Measurements from ENCODE around the gene FAM124A. TPM values are rescaled to one million over a fixed set of nuclear protein-coding genes. Genes with fewer than 3 reads are reported as not detected.
A peak's percentile ranks its signal among the peaks of the same experiment; 100 is the strongest.

FAM124A gene
- total RNA-seq, 1 donor = 3.3 TPM

- peak; percentile 78 for DNase-seq (ENCODE audit: low read depth)
- TF ChIP-seq CTCF (IDR thresholded peaks at IDR 0.05; ENCODE audit: insufficient read depth, low read length) = no peak
- no peak overlapping the region for H3K4me3 ChIP-seq (ENCODE audit: low read depth, low read length)
Measured at GRCh38 chr13:51291341-51291740, 69.1 kb downstream of the FAM124A start.

GRCh38 chr13:51292000-51292565 lies 69.9 kb downstream of the FAM124A start:
- no peak overlapping the region for H3K4me3 ChIP-seq (ENCODE audit: low read depth, low read length)
- DNase-seq (ENCODE audit: low read depth) = peak; percentile 85
- TF ChIP-seq CTCF (IDR thresholded peaks at IDR 0.05; ENCODE audit: insufficient read depth, low read length) = no peak

- DNase-seq (ENCODE audit: low read depth) = no peak
- H3K4me3 ChIP-seq (ENCODE audit: low read depth, low read length) = no peak overlapping the region
- TF ChIP-seq CTCF (IDR thresholded peaks at IDR 0.05; ENCODE audit: insufficient read depth, low read length) = no peak
Measured at GRCh38 chr13:51297556-51297955, 75.4 kb downstream of the FAM124A start.

- TF ChIP-seq CTCF (IDR thresholded peaks at IDR 0.05; ENCODE audit: insufficient read depth, low read length) = no peak
- DNase-seq (ENCODE audit: low read depth) = no peak
- no peak overlapping the region for H3K4me3 ChIP-seq (ENCODE audit: low read depth, low read length)
Measured at GRCh38 chr13:51298812-51299211, 76.6 kb downstream of the FAM124A start.

- DNase-seq (ENCODE audit: low read depth) = no peak
- TF ChIP-seq CTCF (IDR thresholded peaks at IDR 0.05; ENCODE audit: insufficient read depth, low read length) = no peak
- no peak overlapping the region for H3K4me3 ChIP-seq (ENCODE audit: low read depth, low read length)
Measured at GRCh38 chr13:51303063-51303552, 80.9 kb downstream of the FAM124A start.

GRCh38 chr13:51303882-51304281 lies 81.7 kb downstream of the FAM124A start:
- H3K4me3 ChIP-seq (ENCODE audit: low read depth, low read length) = no peak overlapping the region
- no peak for TF ChIP-seq CTCF (IDR thresholded peaks at IDR 0.05; ENCODE audit: insufficient read depth, low read length)
- DNase-seq (ENCODE audit: low read depth) = no peak
